PFSK-1 (cell line): ENCODE measurements around the gene MSANTD1.

ENCODE experiments used
- FOXP2 ChIP-seq: optimal IDR thresholded peaks from 2 replicates; pipeline ENCODE3; 2011; ENCODE audit warnings: borderline replicate concordance, control low read depth, inconsistent platforms; ENCODE audit not compliant: insufficient read depth; ENCODE audit errors: extremely low read length, extremely low read depth
- POLR2AphosphoS5 ChIP-seq: IDR thresholded peaks from 2 replicates; pipeline ENCODE4 v1.6.1; 2012; ENCODE audit warnings: low read depth, mild to moderate bottlenecking, control low read depth, low read length, moderate library complexity
- REST ChIP-seq, 2 experiments: IDR thresholded peaks; 2 replicates each; pipeline versions ENCODE4 v1.6.1 to v1.8.0; 2011 to 2012; ENCODE audit warnings: low read depth in 2 of 2, low read length in 2 of 2, control low read depth in 1 of 2, inconsistent platforms in 1 of 2, mild to moderate bottlenecking in 1 of 2, moderate library complexity in 1 of 2; ENCODE audit not compliant: insufficient read depth in 1 of 2
- SIN3A ChIP-seq: IDR thresholded peaks from 2 replicates; pipeline ENCODE4 v1.6.1; 2012; ENCODE audit warnings: mild to moderate bottlenecking, low read length, moderate library complexity, borderline replicate concordance; ENCODE audit not compliant: insufficient read depth
- TAF1 ChIP-seq: IDR thresholded peaks from 2 replicates; pipeline ENCODE4 v1.6.1; 2012; ENCODE audit warnings: low read length, control low read depth, borderline replicate concordance; ENCODE audit not compliant: insufficient read depth

The MSANTD1 gene

GRCh38 chr4:3287972-3288570 lies 39.1 kb downstream of the MSANTD1 start:
- TF ChIP-seq FOXP2 (no peak), POLR2AphosphoS5 (no peak), SIN3A (no peak), TAF1 (no peak), REST (IDR thresholded peaks at IDR 0.05; ENCODE audit: insufficient read depth in 1 of 2, low read depth in 2 of 2, low read length in 2 of 2) (no peak)

- TF ChIP-seq SIN3A = no peak
- TF ChIP-seq TAF1 = no peak
- no peak for TF ChIP-seq POLR2AphosphoS5
- no peak for TF ChIP-seq FOXP2
- TF ChIP-seq REST (IDR thresholded peaks at IDR 0.05; ENCODE audit: insufficient read depth in 1 of 2, low read depth in 2 of 2, low read length in 2 of 2) = no peak
These were observed 39.7 kb downstream of the MSANTD1 start for GRCh38 chr4:3288571-3289094.

GRCh38 chr4:3290476-3290875 lies 41.5 kb downstream of the MSANTD1 start:
- TF ChIP-seq SIN3A = no peak
- TF ChIP-seq REST (IDR thresholded peaks at IDR 0.05; ENCODE audit: insufficient read depth in 1 of 2, low read depth in 2 of 2, low read length in 2 of 2) = no peak
- no peak for TF ChIP-seq POLR2AphosphoS5
- TF ChIP-seq TAF1 = no peak
- no peak for TF ChIP-seq FOXP2

- TF ChIP-seq POLR2AphosphoS5 (no peak), SIN3A (no peak), FOXP2 (no peak), REST (IDR thresholded peaks at IDR 0.05; ENCODE audit: insufficient read depth in 1 of 2, low read depth in 2 of 2, low read length in 2 of 2) (no peak), TAF1 (no peak)
These were observed 41.9 kb downstream of the MSANTD1 start for GRCh38 chr4:3290889-3291321.
